Measurements from ENCODE around the gene EZH1.

GRCh38 chr17:42684929-42685556 is 59.8 kb downstream of the EZH1 start:
- no peak for TF ChIP-seq BHLHE40 (IDR thresholded peaks at IDR 0.05; ENCODE audit: borderline replicate concordance)
- TF ChIP-seq, protein P1, sequence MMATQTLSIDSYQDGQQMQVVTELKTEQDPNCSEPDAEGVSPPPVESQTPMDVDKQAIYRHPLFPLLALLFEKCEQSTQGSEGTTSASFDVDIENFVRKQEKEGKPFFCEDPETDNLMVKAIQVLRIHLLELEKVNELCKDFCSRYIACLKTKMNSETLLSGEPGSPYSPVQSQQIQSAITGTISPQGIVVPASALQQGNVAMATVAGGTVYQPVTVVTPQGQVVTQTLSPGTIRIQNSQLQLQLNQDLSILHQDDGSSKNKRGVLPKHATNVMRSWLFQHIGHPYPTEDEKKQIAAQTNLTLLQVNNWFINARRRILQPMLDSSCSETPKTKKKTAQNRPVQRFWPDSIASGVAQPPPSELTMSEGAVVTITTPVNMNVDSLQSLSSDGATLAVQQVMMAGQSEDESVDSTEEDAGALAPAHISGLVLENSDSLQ (IDR thresholded peaks at IDR 0.05) = no peak
- TF ChIP-seq ARNT (IDR thresholded peaks at IDR 0.05) = no peak
- no peak for TF ChIP-seq SP1 (IDR thresholded peaks at IDR 0.05)
- no peak for TF ChIP-seq L3MBTL2 (conservative IDR thresholded peaks at IDR 0.05)
- TF ChIP-seq TARDBP (IDR thresholded peaks at IDR 0.05) = no peak
- no peak for TF ChIP-seq FOXM1 (IDR thresholded peaks at IDR 0.05; ENCODE audit: borderline replicate concordance)
- no peak for TF ChIP-seq FOXK2 (IDR thresholded peaks at IDR 0.05)

All from HEK293T (cell line).